ENCODE data around the gene PRR14L.

- TF ChIP-seq POLR2AphosphoS5 (IDR thresholded peaks at IDR 0.05), result no peak
- TF ChIP-seq, protein P1, sequence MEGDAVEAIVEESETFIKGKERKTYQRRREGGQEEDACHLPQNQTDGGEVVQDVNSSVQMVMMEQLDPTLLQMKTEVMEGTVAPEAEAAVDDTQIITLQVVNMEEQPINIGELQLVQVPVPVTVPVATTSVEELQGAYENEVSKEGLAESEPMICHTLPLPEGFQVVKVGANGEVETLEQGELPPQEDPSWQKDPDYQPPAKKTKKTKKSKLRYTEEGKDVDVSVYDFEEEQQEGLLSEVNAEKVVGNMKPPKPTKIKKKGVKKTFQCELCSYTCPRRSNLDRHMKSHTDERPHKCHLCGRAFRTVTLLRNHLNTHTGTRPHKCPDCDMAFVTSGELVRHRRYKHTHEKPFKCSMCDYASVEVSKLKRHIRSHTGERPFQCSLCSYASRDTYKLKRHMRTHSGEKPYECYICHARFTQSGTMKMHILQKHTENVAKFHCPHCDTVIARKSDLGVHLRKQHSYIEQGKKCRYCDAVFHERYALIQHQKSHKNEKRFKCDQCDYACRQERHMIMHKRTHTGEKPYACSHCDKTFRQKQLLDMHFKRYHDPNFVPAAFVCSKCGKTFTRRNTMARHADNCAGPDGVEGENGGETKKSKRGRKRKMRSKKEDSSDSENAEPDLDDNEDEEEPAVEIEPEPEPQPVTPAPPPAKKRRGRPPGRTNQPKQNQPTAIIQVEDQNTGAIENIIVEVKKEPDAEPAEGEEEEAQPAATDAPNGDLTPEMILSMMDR (IDR thresholded peaks at IDR 0.05), result no peak
Measured at GRCh38 chr22:31752096-31752847, 2.3 kb upstream of the PRR14L start.

Measured in transverse colon (tissue), 4 donors.